Mammary epithelial cell (primary cell): ENCODE results near the gene KXD1.

Source experiments
- CTCF ChIP-seq, 2 donors: IDR thresholded peaks in 1 of 2; conservative IDR thresholded peaks in 1 of 2; 2 replicates each; pipeline ENCODE4 v1.5.1; 2011 to 2012; ENCODE audit warnings: inconsistent platforms in 2 of 2, low read length in 2 of 2, mild to moderate bottlenecking in 2 of 2, control low read depth in 1 of 2, low read depth in 1 of 2; ENCODE audit not compliant: insufficient read depth in 1 of 2; ENCODE audit errors: extremely low read depth in 1 of 2
- EZH2 ChIP-seq: IDR thresholded peaks from 2 replicates; pipeline ENCODE4 v1.6.1; 2012; ENCODE audit warnings: low read length, inconsistent platforms, borderline replicate concordance

GRCh38 chr19:18531485-18531884 lies 26.2 kb upstream of the KXD1 start:
- TF ChIP-seq CTCF (conservative IDR thresholded peaks at IDR 0.05 in 1 of 2, IDR thresholded peaks at IDR 0.05 in 1 of 2; ENCODE audit: extremely low read depth in 1 of 2, insufficient read depth in 1 of 2, low read depth in 1 of 2, low read length in 2 of 2) (no peak), EZH2 (no peak)
